ENCODE measurements around the gene REG4.

The REG4 gene

DNA sequence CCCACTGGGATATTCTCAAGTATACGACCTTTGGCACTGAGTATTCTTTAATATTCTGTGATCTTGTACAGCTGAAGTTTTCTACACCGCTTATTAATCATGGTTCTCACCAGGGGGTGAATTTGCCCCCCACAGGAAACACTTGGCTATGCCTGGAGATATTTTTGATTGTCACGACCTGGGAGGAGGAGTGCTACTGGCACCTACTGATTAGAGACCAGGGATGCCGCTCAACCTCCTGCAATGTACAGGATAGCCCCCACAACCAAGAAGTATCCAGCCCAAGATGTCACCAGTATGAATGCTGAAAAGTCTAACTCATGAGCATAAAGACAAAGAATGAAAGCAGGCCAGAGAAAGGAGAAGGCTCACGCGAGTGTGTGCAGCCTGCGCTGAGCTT, 13.7 kb downstream of the REG4 start:
- no peaks in the 10 kb centered on the region for H3K9me3 ChIP-seq (ENCODE audit: insufficient read depth, low read depth, low read length)
- TF ChIP-seq, protein P1, sequence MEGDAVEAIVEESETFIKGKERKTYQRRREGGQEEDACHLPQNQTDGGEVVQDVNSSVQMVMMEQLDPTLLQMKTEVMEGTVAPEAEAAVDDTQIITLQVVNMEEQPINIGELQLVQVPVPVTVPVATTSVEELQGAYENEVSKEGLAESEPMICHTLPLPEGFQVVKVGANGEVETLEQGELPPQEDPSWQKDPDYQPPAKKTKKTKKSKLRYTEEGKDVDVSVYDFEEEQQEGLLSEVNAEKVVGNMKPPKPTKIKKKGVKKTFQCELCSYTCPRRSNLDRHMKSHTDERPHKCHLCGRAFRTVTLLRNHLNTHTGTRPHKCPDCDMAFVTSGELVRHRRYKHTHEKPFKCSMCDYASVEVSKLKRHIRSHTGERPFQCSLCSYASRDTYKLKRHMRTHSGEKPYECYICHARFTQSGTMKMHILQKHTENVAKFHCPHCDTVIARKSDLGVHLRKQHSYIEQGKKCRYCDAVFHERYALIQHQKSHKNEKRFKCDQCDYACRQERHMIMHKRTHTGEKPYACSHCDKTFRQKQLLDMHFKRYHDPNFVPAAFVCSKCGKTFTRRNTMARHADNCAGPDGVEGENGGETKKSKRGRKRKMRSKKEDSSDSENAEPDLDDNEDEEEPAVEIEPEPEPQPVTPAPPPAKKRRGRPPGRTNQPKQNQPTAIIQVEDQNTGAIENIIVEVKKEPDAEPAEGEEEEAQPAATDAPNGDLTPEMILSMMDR (conservative IDR thresholded peaks at IDR 0.05; ENCODE audit: low read length), result no peak
- TF ChIP-seq EZH2phosphoT487 (IDR thresholded peaks at IDR 0.05; ENCODE audit: borderline replicate concordance), result no peak
- H3K4me3 ChIP-seq (ENCODE audit: low read length, poor library complexity, severe bottlenecking), result no peak overlapping the region
- H3K36me3 ChIP-seq (ENCODE audit: insufficient read depth, low read length), result no peaks in the 10 kb centered on the region
- H3K9me2 ChIP-seq (replicated peaks; ENCODE audit: low read depth, low read length), result no peaks in the 10 kb centered on the region
- no peaks in the 10 kb centered on the region for H3K79me2 ChIP-seq (ENCODE audit: insufficient read depth, low read length)
- H3K9ac ChIP-seq (ENCODE audit: low read depth, low read length, poor library complexity, severe bottlenecking), result no peak overlapping the region
- H3K27me3 ChIP-seq (ENCODE audit: insufficient read depth, low read length, poor library complexity, severe bottlenecking), result no peaks in the 10 kb centered on the region
- H4K20me1 ChIP-seq (ENCODE audit: insufficient read depth, low read length, poor library complexity, severe bottlenecking), result no peaks in the 10 kb centered on the region
- H3F3A ChIP-seq (ENCODE audit: low read depth), result no peaks in the 10 kb centered on the region
- H3K4me2 ChIP-seq (ENCODE audit: low read depth, low read length, poor library complexity, severe bottlenecking), result no peak overlapping the region
- no peaks in the 10 kb centered on the region for H3K4me1 ChIP-seq (ENCODE audit: insufficient read depth, low read length, poor library complexity, severe bottlenecking)
- no peak overlapping the region for H2AFZ ChIP-seq (ENCODE audit: low read length)

DNA sequence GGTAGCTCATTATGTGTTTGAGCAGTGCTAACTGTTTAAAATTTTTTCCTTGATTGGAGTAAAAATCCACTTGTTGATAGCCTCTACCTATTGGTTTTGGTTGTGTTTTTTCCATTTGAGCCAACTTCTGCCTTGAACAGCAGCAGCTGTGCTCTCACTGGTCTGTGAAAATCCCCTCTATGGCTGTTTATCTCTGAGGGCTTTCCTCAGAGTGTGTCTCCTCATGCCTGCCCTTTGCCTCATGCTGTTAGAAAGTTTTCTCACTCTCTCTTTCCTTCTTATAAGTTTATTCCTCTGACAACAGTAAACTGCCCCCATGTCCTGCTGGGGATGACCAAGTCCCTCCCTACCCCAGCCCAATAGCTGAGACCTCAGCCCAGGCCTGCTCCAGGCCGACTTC, 14.1 kb downstream of the REG4 start:
- TF ChIP-seq, protein P1 (conservative IDR thresholded peaks at IDR 0.05; ENCODE audit: low read length), result no peak
- TF ChIP-seq EZH2phosphoT487 (IDR thresholded peaks at IDR 0.05; ENCODE audit: borderline replicate concordance), result no peak
- Histone ChIP-seq H3K79me2 (ENCODE audit: insufficient read depth, low read length) (no peaks in the 10 kb centered on the region), H3K9ac (ENCODE audit: low read depth, low read length, poor library complexity, severe bottlenecking) (no peak overlapping the region), H3K36me3 (ENCODE audit: insufficient read depth, low read length) (no peaks in the 10 kb centered on the region), H4K20me1 (ENCODE audit: insufficient read depth, low read length, poor library complexity, severe bottlenecking) (no peaks in the 10 kb centered on the region), H3K4me2 (ENCODE audit: low read depth, low read length, poor library complexity, severe bottlenecking) (no peak overlapping the region), H3K4me3 (ENCODE audit: low read length, poor library complexity, severe bottlenecking) (no peak overlapping the region), H3F3A (ENCODE audit: low read depth) (no peaks in the 10 kb centered on the region), H2AFZ (ENCODE audit: low read length) (no peak overlapping the region; the same call in 1 of the 2 replicates), H3K4me1 (ENCODE audit: insufficient read depth, low read length, poor library complexity, severe bottlenecking) (no peaks in the 10 kb centered on the region), H3K9me3 (ENCODE audit: insufficient read depth, low read depth, low read length) (no peaks in the 10 kb centered on the region), H3K9me2 (replicated peaks; ENCODE audit: low read depth, low read length) (no peaks in the 10 kb centered on the region), H3K27me3 (ENCODE audit: insufficient read depth, low read length, poor library complexity, severe bottlenecking) (no peaks in the 10 kb centered on the region)

DNA sequence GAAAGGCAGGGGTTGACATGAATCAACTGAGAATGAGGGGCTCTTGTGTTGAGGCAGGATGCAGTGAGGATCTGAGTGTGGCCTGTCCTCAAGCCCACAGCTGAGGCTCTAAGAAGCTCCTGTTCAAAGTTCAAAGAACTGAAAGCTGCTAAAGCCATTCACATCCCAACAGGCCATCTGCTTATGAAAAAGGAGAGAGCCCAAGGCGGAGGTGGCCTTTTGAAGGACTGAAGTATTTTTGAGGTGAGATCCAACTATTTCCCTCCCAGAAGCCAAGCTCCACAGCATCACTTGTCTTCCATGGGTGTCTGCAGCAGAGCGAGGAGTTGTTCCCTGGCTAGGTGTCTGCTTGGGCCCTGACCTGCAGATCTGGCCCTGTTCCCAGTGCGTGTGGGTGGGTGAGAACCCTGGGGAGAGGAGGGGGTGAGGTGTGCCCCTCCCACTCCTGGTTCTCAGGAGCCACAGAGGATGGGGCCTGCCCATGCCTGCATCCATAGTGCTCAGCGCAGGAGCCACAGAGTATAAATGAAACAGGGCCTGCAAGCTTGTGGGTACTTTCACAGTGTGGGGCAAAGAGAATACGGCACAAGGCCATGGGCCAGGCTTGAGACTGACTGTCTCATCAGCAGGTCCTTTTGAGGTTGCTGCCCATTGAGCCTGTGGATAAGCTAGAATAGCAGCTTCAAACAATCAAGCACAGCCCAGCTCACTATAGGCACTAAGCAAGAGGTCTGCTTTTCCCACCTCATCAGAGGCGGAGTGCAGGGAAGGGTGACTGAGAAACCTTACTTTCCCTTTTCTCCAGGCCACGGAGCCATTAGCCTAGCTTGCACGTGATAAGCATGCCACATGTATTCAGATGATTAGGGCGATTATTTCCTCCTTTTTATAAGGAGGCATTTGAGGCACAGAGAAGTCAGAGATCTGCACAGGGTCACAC, 15.7 kb downstream of the REG4 start:
- Histone ChIP-seq H3F3A (ENCODE audit: low read depth) (no peaks in the 10 kb centered on the region), H3K36me3 (ENCODE audit: insufficient read depth, low read length) (no peaks in the 10 kb centered on the region), H2AFZ (ENCODE audit: low read length) (no peak overlapping the region), H3K4me3 (ENCODE audit: low read length, poor library complexity, severe bottlenecking) (no peak overlapping the region), H4K20me1 (ENCODE audit: insufficient read depth, low read length, poor library complexity, severe bottlenecking) (no peaks in the 10 kb centered on the region), H3K9me2 (replicated peaks; ENCODE audit: low read depth, low read length) (no peaks in the 10 kb centered on the region), H3K9ac (ENCODE audit: low read depth, low read length, poor library complexity, severe bottlenecking) (no peak overlapping the region), H3K79me2 (ENCODE audit: insufficient read depth, low read length) (no peaks in the 10 kb centered on the region), H3K4me1 (ENCODE audit: insufficient read depth, low read length, poor library complexity, severe bottlenecking) (no peaks in the 10 kb centered on the region), H3K27me3 (ENCODE audit: insufficient read depth, low read length, poor library complexity, severe bottlenecking) (no peaks in the 10 kb centered on the region), H3K9me3 (ENCODE audit: insufficient read depth, low read depth, low read length) (no peaks in the 10 kb centered on the region), H3K4me2 (ENCODE audit: low read depth, low read length, poor library complexity, severe bottlenecking) (no peak overlapping the region)
- TF ChIP-seq, protein P1 (conservative IDR thresholded peaks at IDR 0.05; ENCODE audit: low read length), result no peak
- no peak for TF ChIP-seq EZH2phosphoT487 (IDR thresholded peaks at IDR 0.05; ENCODE audit: borderline replicate concordance)
